ENCODE data around the gene ZNF750. TPM values are rescaled to one million over a fixed set of nuclear protein-coding genes. Genes with fewer than 3 reads are reported as not detected.

Gene ZNF750
- total and polyA plus RNA-seq, 8 donors, result 0.02 to 0.08 TPM; not detected in 6

DNA sequence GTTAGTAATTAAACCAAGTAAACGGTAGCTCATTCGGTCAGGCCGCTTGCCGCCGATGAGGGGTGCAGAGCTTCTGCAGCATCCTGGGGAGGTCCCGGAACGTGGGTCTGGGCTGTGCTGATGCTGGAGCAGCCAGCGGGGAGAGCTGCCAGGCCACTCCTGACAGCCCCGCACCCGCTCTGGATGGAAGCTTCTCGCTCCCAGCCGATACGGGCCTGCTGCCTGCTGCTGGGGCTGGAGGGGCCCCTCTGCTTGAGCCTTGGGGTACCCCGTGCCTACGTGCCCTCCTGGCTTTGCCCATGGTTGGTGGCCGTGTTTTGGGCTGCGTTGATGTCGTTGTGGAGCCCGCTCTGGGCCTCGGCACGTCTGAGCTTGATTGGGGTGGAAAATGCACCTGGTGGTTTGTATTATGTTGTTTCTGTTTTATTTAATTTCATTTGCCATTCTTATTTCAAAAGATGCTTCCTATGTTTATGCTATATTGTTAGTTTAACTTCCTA lies 41.6 kb upstream of the ZNF750 start:
- Histone ChIP-seq H3K4me3 (no peak overlapping the region), H3K36me3 (no peaks in the 10 kb centered on the region), H3K9me3 (no peaks in the 10 kb centered on the region), H3K27ac (peak overlapping the region in 2 of 4 donors; percentile 89 to 90), H3K4me1 (peaks cover 29 to 43% (median 36%) of the 10 kb centered on the region in 3 donors), H3K27me3 (no peaks in the 10 kb centered on the region)
- 90 to 93% methylated on average over 21 of the region's 21 CpGs for WGBS, 2 donors
- intact Hi-C loops (cut with DNase I), result no loop called here
- FAIRE-seq, result no peak
- ATAC-seq, result no peak
- DNase-seq, result peak in 1 of 6 donors; percentile 69
- TF ChIP-seq, protein P1, sequence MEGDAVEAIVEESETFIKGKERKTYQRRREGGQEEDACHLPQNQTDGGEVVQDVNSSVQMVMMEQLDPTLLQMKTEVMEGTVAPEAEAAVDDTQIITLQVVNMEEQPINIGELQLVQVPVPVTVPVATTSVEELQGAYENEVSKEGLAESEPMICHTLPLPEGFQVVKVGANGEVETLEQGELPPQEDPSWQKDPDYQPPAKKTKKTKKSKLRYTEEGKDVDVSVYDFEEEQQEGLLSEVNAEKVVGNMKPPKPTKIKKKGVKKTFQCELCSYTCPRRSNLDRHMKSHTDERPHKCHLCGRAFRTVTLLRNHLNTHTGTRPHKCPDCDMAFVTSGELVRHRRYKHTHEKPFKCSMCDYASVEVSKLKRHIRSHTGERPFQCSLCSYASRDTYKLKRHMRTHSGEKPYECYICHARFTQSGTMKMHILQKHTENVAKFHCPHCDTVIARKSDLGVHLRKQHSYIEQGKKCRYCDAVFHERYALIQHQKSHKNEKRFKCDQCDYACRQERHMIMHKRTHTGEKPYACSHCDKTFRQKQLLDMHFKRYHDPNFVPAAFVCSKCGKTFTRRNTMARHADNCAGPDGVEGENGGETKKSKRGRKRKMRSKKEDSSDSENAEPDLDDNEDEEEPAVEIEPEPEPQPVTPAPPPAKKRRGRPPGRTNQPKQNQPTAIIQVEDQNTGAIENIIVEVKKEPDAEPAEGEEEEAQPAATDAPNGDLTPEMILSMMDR (IDR thresholded peaks at IDR 0.05), result no peak

DNA sequence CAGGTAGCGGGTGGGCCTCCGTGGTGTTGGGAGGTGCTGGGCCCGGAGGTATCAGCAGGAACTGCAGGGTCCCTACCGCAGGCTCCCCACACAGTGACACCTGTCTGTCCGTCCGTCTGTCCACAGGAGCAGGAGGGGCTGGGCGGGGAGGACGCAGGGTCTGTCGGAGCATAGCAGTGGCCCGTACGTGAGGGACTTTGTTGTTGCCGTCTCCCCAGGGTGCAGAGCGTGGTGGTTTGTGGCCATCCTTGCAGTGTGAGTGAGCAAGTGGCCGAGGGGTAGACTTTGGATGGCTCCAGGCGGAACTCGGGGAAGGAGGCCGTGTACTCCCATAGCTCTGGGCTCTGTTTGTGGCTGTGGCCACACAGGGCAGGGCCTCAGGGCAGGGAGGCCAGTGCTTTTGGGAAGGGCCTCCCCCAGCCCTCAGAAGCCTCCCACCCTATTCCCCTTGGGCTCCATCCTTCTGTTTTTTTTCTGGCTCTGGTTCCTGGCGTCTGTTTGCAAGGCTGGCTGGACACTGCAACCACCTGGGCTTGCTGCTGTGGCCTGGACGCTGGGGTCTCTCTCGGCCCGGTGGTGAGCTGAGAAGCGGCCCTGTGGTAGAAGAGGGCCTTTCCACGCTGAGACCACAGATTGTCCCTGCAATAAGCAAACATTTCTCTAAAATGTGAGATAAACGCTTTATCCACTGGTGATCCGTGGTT lies 41.0 kb upstream of the ZNF750 start:
- FAIRE-seq, result no peak
- DNase-seq, result peak in 2 of 6 donors; percentile 41 to 73
- WGBS, 2 donors, result 89 to 93% methylated on average over 25 of the region's 25 CpGs
- Histone ChIP-seq H3K4me3 (no peak overlapping the region), H3K27ac (no peak overlapping the region), H3K36me3 (no peaks in the 10 kb centered on the region), H3K4me1 (peaks cover 32 to 40% (median 34%) of the 10 kb centered on the region in 3 donors), H3K9me3 (no peaks in the 10 kb centered on the region), H3K27me3 (no peaks in the 10 kb centered on the region)
- ATAC-seq, result no peak
- TF ChIP-seq, protein P1 (IDR thresholded peaks at IDR 0.05), result no peak
- intact Hi-C loops (cut with DNase I), result no loop called here

DNA sequence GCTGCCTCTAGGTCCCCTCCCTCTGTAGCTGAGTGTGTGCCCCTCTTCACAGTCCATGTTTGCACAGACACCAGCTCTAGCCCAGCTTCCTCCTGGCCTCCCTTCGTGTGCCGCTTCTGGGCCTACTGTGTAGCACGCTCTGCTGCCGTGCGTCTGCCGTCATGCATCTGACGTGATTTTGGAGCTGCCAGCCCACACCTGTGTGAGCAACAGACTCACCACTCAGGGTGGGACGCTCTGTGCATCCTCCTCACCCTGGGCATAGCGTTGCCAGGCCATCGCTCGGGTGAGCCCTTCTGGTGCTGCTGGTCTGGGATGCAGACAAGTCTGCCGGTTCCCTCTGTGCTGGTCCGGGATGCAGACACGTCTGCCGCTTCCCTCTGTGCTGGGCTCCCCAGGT lies 39.4 kb upstream of the ZNF750 start:
- intact Hi-C loops (cut with DNase I), result no loop called here

DNA sequence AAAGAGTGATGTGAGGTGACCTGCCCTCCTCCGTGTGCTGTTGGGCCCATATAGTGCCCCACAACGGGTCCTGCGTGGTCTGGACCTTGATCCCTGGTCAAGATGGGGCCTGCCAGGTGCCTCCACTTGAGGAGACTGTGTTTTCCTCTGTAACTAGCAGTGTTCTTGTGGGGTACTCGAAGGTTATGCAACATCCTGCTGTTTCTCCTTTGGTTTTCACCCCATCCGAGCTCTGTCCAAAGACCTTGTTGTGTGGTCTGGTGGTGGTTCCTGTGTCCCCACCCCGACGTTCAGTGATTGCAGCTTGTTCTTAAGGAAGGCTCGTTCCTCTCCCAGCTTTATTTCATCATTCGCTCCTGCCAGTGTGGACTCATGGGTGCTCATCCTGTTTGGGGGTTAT lies 38.7 kb upstream of the ZNF750 start:
- DNase-seq (peak in 2 of 6 donors; percentile 13 to 21), ATAC-seq (no peak), FAIRE-seq (no peak)
- Histone ChIP-seq H3K27me3 (no peaks in the 10 kb centered on the region), H3K4me3 (no peak overlapping the region), H3K9me3 (no peaks in the 10 kb centered on the region), H3K27ac (no peak overlapping the region), H3K4me1 (peaks cover 25 to 27% (median 25%) of the 10 kb centered on the region in 3 donors), H3K36me3 (no peaks in the 10 kb centered on the region)
- WGBS, 2 donors, result 70 to 81% methylated on average over 9 of the region's 9 CpGs
- TF ChIP-seq, protein P1 (IDR thresholded peaks at IDR 0.05), result no peak
- intact Hi-C loops (cut with DNase I), result no loop called here

More for the DNA sequence above, 39.4 kb upstream of the ZNF750 start:
- Histone ChIP-seq H3K4me1 (peaks cover 31 to 34% (median 32%) of the 10 kb centered on the region in 3 donors), H3K36me3 (no peaks in the 10 kb centered on the region), H3K27ac (no peak overlapping the region), H3K9me3 (no peaks in the 10 kb centered on the region), H3K4me3 (no peak overlapping the region), H3K27me3 (no peaks in the 10 kb centered on the region)
- FAIRE-seq, result no peak
- DNase-seq, result peak in 2 of 6 donors; percentile 49 to 59
- 96% methylated on average over 15 of the region's 15 CpGs for WGBS, 2 donors
- TF ChIP-seq, protein P1 (IDR thresholded peaks at IDR 0.05), result no peak
- no peak for ATAC-seq
